Erythroblast (primary cell): ENCODE data around the gene CBX7.

Experiments
- GATA1 ChIP-seq: IDR thresholded peaks from 2 replicates; pipeline ENCODE4 v1.6.1; 2011; ENCODE audit warnings: low read depth, mild to moderate bottlenecking, control low read depth, low read length, moderate library complexity
- POLR2A ChIP-seq: IDR thresholded peaks from 2 replicates; pipeline ENCODE4 v1.6.1; 2011; ENCODE audit warnings: mild to moderate bottlenecking, low read length

GRCh38 chr22:39197578-39197977, 45.1 kb upstream of the CBX7 start:
- TF ChIP-seq POLR2A (no peak), GATA1 (no peak)
